A673 (cell line): Measurements from ENCODE around the gene DENND1A. TPM values are rescaled to one million over a fixed set of nuclear protein-coding genes. Genes with fewer than 3 reads are reported as not detected.

ENCODE experiments used
- BruUV-seq: library from RNA; stranded (reverse); fragments of 400-500 nt; replicated peaks from 2 replicates; lab custom pipeline; 2021; lab: Mats Ljungman, UMichigan
- CTCF ChIA-PET: fragments of 300-600 bp; sonication (Branson Sonifier 250); formaldehyde crosslinking; loops from one replicate; lab custom pipeline; 2022; ENCODE audit warnings: antibody characterized with exemption; lab: Charles Lee
- POLR2A ChIA-PET: fragments of 300-600 bp; sonication (Branson Sonifier 250); formaldehyde crosslinking; loops from one replicate; lab custom pipeline; 2022; ENCODE audit warnings: antibody characterized with exemption; ENCODE audit not compliant: low non-redundant PET; lab: Charles Lee
- DNase-seq: peaks from one replicate; pipeline ENCODE4 v3.0.0-alpha.2; 2015; ENCODE audit warnings: low spot score
- H3K27ac ChIP-seq: fragments of 200-600 bp; sonication (generic); 2 replicates; pipeline ENCODE4 v1.5.1; 2016; ENCODE audit warnings: mixed run types, low read depth, mild to moderate bottlenecking, mixed read lengths, antibody characterized with exemption, low read length; ENCODE audit not compliant: poor library complexity, severe bottlenecking
- H3K27me3 ChIP-seq: fragments of 200-600 bp; sonication (generic); replicated peaks from 2 replicates; pipeline ENCODE4 v1.6.1; 2017; ENCODE audit warnings: mixed run types, low read depth, mild to moderate bottlenecking, mixed read lengths, antibody characterized with exemption, low read length; ENCODE audit not compliant: insufficient read depth, poor library complexity
- H3K36me3 ChIP-seq: fragments of 200-600 bp; sonication (generic); 2 replicates; pipeline ENCODE4 v1.6.1; 2016; ENCODE audit warnings: mixed run types, mild to moderate bottlenecking, mixed read lengths, antibody characterized with exemption, low read length; ENCODE audit not compliant: insufficient read depth, poor library complexity, severe bottlenecking
- H3K4me1 ChIP-seq: fragments of 200-600 bp; sonication (generic); 2 replicates; pipeline ENCODE4 v1.6.1; 2017; ENCODE audit warnings: mixed run types, mild to moderate bottlenecking, mixed read lengths, antibody characterized with exemption, low read length; ENCODE audit not compliant: insufficient read depth, poor library complexity, severe bottlenecking
- H3K4me3 ChIP-seq: fragments of 200-600 bp; sonication (generic); 2 replicates; pipeline ENCODE4 v1.5.1; 2016; ENCODE audit warnings: low read depth, mixed run types, mild to moderate bottlenecking, mixed read lengths, low read length; ENCODE audit not compliant: poor library complexity, severe bottlenecking
- H3K9me3 ChIP-seq: fragments of 200-600 bp; sonication (generic); 2 replicates; pipeline ENCODE4 v1.6.1; 2016; ENCODE audit warnings: mixed run types, low read depth, mild to moderate bottlenecking, mixed read lengths, antibody characterized with exemption, low read length; ENCODE audit not compliant: poor library complexity, severe bottlenecking
- EZH2 ChIP-seq: fragments of 200-600 bp; sonication (generic); IDR thresholded peaks from 2 replicates; pipeline ENCODE4 v1.6.1; 2017; ENCODE audit warnings: borderline replicate concordance, low read depth, mild to moderate bottlenecking, mixed read lengths, antibody characterized with exemption, low read length; ENCODE audit not compliant: poor library complexity, severe bottlenecking
- intact Hi-C: fragments of 100-400 bp; cut with micrococcal nuclease; formaldehyde crosslinking; loops from one replicate; pipeline ENCODE4 v1.10.0; 2022; ENCODE audit not compliant: unreplicated experiment
- total RNA-seq: library from RNA; stranded (reverse); gene quantifications from 2 replicates; pipeline ENCODE4 v1.2.3, GENCODE V29; 2021
- TF ChIP-seq, protein P1 (sequence below): fragments of 300-800, 200-600 bp; sonication (generic); conservative IDR thresholded peaks from 2 replicates; pipeline ENCODE4 v1.5.1; 2017; ENCODE audit warnings: low read depth, mild to moderate bottlenecking, antibody characterized with exemption, low read length, moderate library complexity, mixed read lengths

Gene DENND1A
- total RNA-seq, 1 experiment from 2014 or later: 12.0 TPM

DNA sequence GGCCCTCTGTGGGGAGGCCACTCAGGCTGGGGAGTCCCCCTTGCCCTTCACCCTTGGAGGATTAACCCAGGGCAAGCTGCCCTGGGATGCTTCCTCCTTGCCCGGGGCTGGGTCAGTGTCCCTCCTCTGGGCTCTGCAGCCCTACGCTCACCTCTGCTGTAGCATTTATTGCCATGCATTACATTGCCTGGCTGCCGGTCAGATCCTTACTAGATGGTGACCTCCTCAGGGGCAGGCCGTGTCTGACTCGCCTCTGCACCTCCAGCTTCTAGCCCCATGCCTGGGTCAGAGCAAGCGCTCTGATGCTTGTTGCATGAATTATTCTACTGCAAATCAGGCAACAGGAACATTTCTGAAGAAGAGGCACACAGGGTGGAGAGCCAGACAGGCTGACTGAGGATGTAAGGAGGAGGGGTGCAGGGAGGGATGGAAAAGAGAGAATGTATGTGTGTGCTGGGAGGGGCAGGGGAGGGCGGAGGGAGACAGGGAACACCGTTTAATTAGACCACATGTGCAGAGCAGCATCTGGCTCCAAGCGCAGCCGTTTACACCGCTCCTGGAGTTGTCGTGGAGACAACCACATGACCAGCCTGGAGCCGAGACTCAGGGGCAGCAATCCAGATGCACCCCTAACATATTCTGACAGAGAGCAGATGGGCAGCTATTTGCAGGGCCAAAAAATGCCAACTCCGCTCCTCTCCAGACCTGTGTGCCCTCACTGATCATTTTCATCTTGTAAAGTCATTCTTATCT is 456.9 kb downstream of the DENND1A start:
- Histone ChIP-seq H3K4me1 (no peaks in the 10 kb centered on the region), H3K4me3 (no peak overlapping the region), H3K9me3 (no peaks in the 10 kb centered on the region), H3K27me3 (no peaks in the 10 kb centered on the region), H3K27ac (no peak overlapping the region), H3K36me3 (no peaks in the 10 kb centered on the region)
- BruUV-seq: no TSS peak
- CTCF ChIA-PET: no interaction called here
- DNase-seq: no peak
- POLR2A ChIA-PET: no interaction called here
- no peak for TF ChIP-seq EZH2
- TF ChIP-seq, protein P1, sequence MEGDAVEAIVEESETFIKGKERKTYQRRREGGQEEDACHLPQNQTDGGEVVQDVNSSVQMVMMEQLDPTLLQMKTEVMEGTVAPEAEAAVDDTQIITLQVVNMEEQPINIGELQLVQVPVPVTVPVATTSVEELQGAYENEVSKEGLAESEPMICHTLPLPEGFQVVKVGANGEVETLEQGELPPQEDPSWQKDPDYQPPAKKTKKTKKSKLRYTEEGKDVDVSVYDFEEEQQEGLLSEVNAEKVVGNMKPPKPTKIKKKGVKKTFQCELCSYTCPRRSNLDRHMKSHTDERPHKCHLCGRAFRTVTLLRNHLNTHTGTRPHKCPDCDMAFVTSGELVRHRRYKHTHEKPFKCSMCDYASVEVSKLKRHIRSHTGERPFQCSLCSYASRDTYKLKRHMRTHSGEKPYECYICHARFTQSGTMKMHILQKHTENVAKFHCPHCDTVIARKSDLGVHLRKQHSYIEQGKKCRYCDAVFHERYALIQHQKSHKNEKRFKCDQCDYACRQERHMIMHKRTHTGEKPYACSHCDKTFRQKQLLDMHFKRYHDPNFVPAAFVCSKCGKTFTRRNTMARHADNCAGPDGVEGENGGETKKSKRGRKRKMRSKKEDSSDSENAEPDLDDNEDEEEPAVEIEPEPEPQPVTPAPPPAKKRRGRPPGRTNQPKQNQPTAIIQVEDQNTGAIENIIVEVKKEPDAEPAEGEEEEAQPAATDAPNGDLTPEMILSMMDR: no peak
- intact Hi-C loops: no loop called here

DNA sequence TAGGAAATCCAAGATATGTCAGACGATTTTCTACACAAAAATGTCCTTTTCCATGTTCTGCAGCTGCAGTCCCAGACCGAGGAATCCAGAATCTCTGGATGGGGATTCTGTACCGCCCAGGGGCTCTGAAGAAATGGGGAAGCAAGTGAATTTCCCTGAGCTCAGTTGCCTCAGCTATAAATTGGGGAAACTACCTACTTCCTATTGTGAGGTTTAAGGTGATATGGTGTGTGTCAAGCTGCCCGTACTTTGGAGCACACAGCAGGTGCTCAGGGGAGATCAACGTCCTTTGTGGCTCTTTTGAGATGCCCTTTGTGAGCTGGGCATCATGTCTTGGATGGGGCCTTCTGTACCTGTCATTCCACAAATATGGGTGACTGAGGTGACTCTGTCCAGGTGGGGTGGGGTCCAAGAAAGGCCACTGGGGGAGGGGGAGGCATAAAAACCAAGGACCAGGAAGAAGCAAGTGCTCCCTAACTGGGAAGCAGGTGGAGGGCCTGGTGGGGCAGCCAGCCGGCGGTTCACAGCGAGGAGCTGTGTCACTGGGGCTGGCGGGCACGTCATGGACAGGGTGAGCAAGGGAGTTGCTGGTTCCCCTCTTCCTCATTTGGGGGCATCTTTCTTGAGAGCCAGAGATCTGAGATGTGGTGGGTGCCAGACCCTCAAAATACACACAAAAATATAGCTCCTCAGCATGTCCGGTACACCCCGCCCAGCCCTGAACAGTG is 457.9 kb downstream of the DENND1A start:
- CTCF ChIA-PET: no interaction called here
- no peak for DNase-seq
- no peaks in the 10 kb centered on the region for H3K36me3 ChIP-seq
- H3K4me3 ChIP-seq: no peak overlapping the region
- H3K9me3 ChIP-seq: no peaks in the 10 kb centered on the region
- H3K27ac ChIP-seq: no peak overlapping the region
- TF ChIP-seq, protein P1: no peak
- TF ChIP-seq EZH2: no peak
- intact Hi-C loops: no loop called here
- H3K4me1 ChIP-seq: no peaks in the 10 kb centered on the region
- H3K27me3 ChIP-seq: no peaks in the 10 kb centered on the region
- POLR2A ChIA-PET: no interaction called here
- BruUV-seq: no TSS peak

DNA sequence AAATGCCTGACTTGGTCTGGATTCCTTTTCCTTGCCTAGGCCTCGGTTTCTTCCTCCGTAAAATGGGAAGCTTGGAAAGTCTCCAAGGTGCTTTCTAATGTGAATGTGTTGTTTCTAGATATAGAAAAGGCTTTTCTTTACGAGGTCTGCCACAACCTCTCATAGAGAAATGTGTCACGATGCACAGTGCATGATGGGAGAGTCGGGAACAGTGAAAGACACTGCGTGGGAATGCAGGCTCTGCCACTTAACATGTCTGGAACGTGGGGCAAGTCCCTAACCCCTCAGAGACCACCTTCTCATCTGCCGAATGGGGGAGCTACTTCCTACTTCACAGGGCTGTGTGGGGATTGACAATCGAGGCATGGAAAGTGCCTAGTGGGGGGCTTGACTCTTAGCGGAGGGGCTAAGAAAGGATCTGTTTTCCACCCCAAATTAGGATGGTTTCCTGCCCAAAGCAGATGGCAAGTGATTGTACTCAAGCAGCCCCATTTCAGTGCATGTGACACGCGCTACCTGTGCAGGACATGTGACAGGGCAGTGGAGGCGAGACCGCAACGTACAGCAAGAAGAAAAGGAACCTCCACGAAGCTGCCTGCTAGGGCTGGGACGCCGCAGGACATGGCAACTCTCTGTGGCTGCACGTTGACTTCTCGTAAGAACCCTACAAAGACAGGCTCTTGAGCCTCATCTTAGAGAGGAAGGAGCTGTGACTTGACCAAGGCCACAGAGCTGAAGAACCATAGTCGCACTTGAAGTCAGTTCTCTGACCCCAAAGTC is 458.7 kb downstream of the DENND1A start:
- Histone ChIP-seq H3K9me3 (no peaks in the 10 kb centered on the region), H3K27ac (no peak overlapping the region), H3K4me3 (no peak overlapping the region), H3K36me3 (no peaks in the 10 kb centered on the region), H3K27me3 (no peaks in the 10 kb centered on the region), H3K4me1 (no peaks in the 10 kb centered on the region)
- DNase-seq: no peak
- TF ChIP-seq, protein P1: no peak
- no peak for TF ChIP-seq EZH2
- POLR2A ChIA-PET: no interaction called here
- intact Hi-C loops: no loop called here
- no TSS peak for BruUV-seq
- CTCF ChIA-PET: no interaction called here
